Prostate gland (tissue), 2 donors: ENCODE results near the gene TBX2. TPM values are rescaled to one million over a fixed set of nuclear protein-coding genes. Genes with fewer than 3 reads are reported as not detected.

Source experiments
- DNase-seq: peaks from one replicate; pipeline ENCODE4 v3.0.0-alpha.2; 2019; ENCODE audit warnings: low spot score
- H3K27ac ChIP-seq, 2 donors: fragments of 200-600 bp; sonication (generic); 2 replicates each; pipeline ENCODE4 v1.5.1; 2017 to 2019
- H3K27me3 ChIP-seq: fragments of 200-600 bp; sonication (generic); replicated peaks from 2 replicates; pipeline ENCODE4 v1.5.1; 2019; ENCODE audit not compliant: insufficient read depth
- H3K36me3 ChIP-seq, 2 donors: fragments of 200-600 bp; sonication (generic); 1 replicate in 1 of 2; 2 replicates in 1 of 2; pipeline versions ENCODE4 v1.5.1 to v1.8.1; 2017 to 2019
- H3K4me1 ChIP-seq: fragments of 200-600 bp; sonication (generic); replicated peaks from 2 replicates; pipeline ENCODE4 v1.5.1; 2019
- H3K4me3 ChIP-seq, 2 donors: fragments of 200-600 bp; sonication (generic); 2 replicates each; pipeline ENCODE4 v1.5.1; 2017 to 2019
- H3K9me3 ChIP-seq: fragments of 200-600 bp; sonication (generic); 2 replicates; pipeline ENCODE4 v1.5.1; 2017
- POLR2A ChIP-seq: fragments of 450-650 bp; IDR thresholded peaks from one replicate; pipeline ENCODE4 v1.6.1; 2016; ENCODE audit warnings: antibody characterized with exemption, mild to moderate bottlenecking
- POLR2AphosphoS5 ChIP-seq: sonication (generic); formaldehyde crosslinking; IDR thresholded peaks from one replicate; pipeline ENCODE4 v1.6.1; 2017; ENCODE audit warnings: antibody characterized with exemption
- WGBS: methylation state at CpG from one replicate; pipeline ENCODE4 v1.1.5; 2018; 5-methylcytosine and 5-hydroxymethylcytosine counted together
- intact Hi-C: fragments of 100-400 bp; cut with DNase I; formaldehyde crosslinking; loops from one replicate; pipeline ENCODE4 v1.14.2; 2022
- total RNA-seq, 2 donors: library from RNA; depleted of rRNA; stranded (reverse); fragments of >200 nt; gene quantifications; one replicate each; pipeline ENCODE4 v1.1.0, GENCODE V29; 2016
- TF ChIP-seq, protein P1 (sequence below), 4 experiments: fragments of 200-600 bp in 2 of 4; fragments of 450-650 bp in 2 of 4; sonication (generic) in 2 of 4; IDR thresholded peaks; 1 replicate in 3 of 4; 2 replicates in 1 of 4; pipeline ENCODE4 v1.5.1; 2016 to 2019; ENCODE audit warnings: antibody characterized with exemption in 4 of 4, mild to moderate bottlenecking in 2 of 4, moderate library complexity in 2 of 4

Gene TBX2
- total RNA-seq, 2 donors from 2014 or later = 9.2 to 34.1 TPM

- no peaks in the 10 kb centered on the region for H3K27me3 ChIP-seq
- H3K4me3 ChIP-seq = no peak overlapping the region
- H3K4me1 ChIP-seq = no peaks in the 10 kb centered on the region
- peak overlapping the region in 1 of 2 donors; percentile 12 for H3K27ac ChIP-seq
- H3K9me3 ChIP-seq = no peaks in the 10 kb centered on the region
- H3K36me3 ChIP-seq = no peaks in the 10 kb centered on the region
- DNase-seq = no peak
- intact Hi-C loops = no loop called here
- TF ChIP-seq POLR2A (no peak), POLR2AphosphoS5 (no peak)
- TF ChIP-seq, protein P1, sequence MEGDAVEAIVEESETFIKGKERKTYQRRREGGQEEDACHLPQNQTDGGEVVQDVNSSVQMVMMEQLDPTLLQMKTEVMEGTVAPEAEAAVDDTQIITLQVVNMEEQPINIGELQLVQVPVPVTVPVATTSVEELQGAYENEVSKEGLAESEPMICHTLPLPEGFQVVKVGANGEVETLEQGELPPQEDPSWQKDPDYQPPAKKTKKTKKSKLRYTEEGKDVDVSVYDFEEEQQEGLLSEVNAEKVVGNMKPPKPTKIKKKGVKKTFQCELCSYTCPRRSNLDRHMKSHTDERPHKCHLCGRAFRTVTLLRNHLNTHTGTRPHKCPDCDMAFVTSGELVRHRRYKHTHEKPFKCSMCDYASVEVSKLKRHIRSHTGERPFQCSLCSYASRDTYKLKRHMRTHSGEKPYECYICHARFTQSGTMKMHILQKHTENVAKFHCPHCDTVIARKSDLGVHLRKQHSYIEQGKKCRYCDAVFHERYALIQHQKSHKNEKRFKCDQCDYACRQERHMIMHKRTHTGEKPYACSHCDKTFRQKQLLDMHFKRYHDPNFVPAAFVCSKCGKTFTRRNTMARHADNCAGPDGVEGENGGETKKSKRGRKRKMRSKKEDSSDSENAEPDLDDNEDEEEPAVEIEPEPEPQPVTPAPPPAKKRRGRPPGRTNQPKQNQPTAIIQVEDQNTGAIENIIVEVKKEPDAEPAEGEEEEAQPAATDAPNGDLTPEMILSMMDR (IDR thresholded peaks at IDR 0.05) = no peak
- 87% methylated on average over 6 of the region's 6 CpGs for WGBS
Measured at GRCh38 chr17:61416211-61416539, 16.5 kb downstream of the TBX2 start.

DNA sequence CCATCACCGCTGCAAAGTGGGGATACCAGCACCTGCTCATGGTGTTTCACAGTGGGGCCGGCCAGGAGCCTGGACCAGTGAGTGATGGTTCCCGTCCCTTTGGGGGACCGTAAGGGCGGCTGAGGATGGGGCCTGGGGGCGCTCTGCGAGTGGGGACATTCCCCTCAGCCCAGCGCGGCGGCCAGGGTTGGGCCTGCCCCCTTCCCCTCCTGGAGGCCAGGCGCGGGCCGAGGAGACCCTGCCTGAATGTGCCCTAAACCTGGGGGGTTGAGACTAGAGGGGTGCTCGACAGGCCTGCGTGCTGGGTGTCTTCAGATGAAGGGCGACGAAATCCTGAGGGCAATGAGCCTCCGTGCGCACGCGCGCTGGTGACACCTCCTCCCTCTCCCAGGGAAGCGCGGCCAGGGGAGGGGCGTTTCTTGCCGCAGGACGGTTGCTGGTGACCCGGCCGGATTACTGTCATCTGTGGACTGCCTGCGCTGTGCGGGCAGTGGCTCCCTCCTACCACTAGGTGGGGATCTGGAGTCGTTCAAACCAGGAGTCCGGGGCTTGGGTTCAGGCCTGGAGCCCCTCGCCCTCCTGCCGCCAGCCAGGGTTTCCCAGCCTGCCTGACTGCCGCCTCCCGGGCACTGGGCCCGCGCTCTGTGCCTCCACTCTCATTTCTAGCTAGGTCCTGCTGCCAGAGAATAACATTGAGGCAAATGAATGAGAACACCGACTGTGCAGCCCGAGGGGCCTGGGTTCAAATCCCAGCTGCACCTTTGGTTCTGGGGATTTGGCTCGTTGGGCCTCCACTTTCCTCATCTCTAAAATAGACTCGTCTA, 17.1 kb downstream of the TBX2 start:
- WGBS = 17% methylated on average over 43 of the region's 43 CpGs
- Histone ChIP-seq H3K4me1 (no peaks in the 10 kb centered on the region), H3K36me3 (no peaks in the 10 kb centered on the region), H3K27ac (peak overlapping the region; percentile 12 to 21), H3K4me3 (peak overlapping the region in 1 of 2 donors; percentile 12), H3K27me3 (no peaks in the 10 kb centered on the region), H3K9me3 (no peaks in the 10 kb centered on the region)
- no peak for TF ChIP-seq POLR2A
- TF ChIP-seq, protein P1 (IDR thresholded peaks at IDR 0.05) = peak; percentile 84 to 95 (median 92)
- peak; percentile 80 for TF ChIP-seq POLR2AphosphoS5
- intact Hi-C loops = no loop called here
- peak; percentile 77 for DNase-seq

GRCh38 chr17:61418449-61418848, 18.8 kb downstream of the TBX2 start:
- Histone ChIP-seq H3K27me3 (no peaks in the 10 kb centered on the region), H3K4me1 (no peaks in the 10 kb centered on the region), H3K27ac (no peak overlapping the region), H3K36me3 (no peaks in the 10 kb centered on the region), H3K9me3 (no peaks in the 10 kb centered on the region), H3K4me3 (no peak overlapping the region)
- TF ChIP-seq POLR2AphosphoS5 = no peak
- TF ChIP-seq POLR2A = no peak
- TF ChIP-seq, protein P1 (IDR thresholded peaks at IDR 0.05) = no peak
- WGBS = 93% methylated on average over 2 of the region's 2 CpGs
- intact Hi-C loops = no loop called here
- DNase-seq = no peak

DNA sequence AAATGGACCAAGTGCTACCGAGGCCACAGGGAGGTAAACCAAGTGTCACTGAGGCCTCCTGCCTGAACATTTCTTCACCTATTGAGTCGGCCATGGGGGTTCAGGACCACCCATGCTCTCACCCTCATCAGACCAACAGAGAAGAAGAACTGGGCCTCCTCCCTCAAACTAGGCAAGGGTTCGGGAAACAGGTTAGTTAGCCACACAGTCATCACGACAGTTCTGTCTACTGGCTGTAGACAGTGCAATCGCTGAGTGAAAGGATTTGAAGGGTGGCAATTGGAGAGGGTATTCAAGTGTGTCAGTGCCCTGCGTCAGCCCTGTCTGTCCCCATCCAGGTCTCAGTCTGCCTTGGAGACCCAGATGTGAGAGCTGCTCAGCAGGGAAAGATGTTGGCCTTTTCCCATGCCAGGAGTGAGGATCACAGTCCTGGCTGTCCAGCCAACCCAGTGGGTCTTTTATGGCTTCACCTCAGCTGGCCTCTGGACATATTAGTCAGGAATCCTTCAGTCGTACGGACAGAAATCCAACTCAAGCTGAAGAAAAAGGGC, 19.9 kb downstream of the TBX2 start:
- no peak for TF ChIP-seq POLR2AphosphoS5
- TF ChIP-seq, protein P1 (IDR thresholded peaks at IDR 0.05) = no peak
- no peak for TF ChIP-seq POLR2A
- no peaks in the 10 kb centered on the region for H3K4me1 ChIP-seq
- no peak overlapping the region for H3K4me3 ChIP-seq
- H3K9me3 ChIP-seq = no peaks in the 10 kb centered on the region
- DNase-seq = no peak
- H3K27ac ChIP-seq = no peak overlapping the region
- intact Hi-C loops = no loop called here
- no peaks in the 10 kb centered on the region for H3K36me3 ChIP-seq
- no peaks in the 10 kb centered on the region for H3K27me3 ChIP-seq
- WGBS = 81% methylated on average over 8 of the region's 8 CpGs

- intact Hi-C loops = no loop called here
Measured at GRCh38 chr17:61420052-61420451, 20.4 kb downstream of the TBX2 start.

More at GRCh38 chr17:61420052-61420451, 20.4 kb downstream of the TBX2 start:
- no peak for DNase-seq
- Histone ChIP-seq H3K27ac (no peak overlapping the region), H3K36me3 (no peaks in the 10 kb centered on the region), H3K4me1 (no peaks in the 10 kb centered on the region), H3K9me3 (no peaks in the 10 kb centered on the region), H3K27me3 (no peaks in the 10 kb centered on the region), H3K4me3 (no peak overlapping the region)
- TF ChIP-seq, protein P1 (IDR thresholded peaks at IDR 0.05) = no peak
- TF ChIP-seq POLR2A (no peak), POLR2AphosphoS5 (no peak)
- 70% methylated on average over 4 of the region's 4 CpGs for WGBS
